Heart left ventricle (tissue), 16 donors: ENCODE data around the gene TMTC2. TPM values are rescaled to one million over a fixed set of nuclear protein-coding genes. Genes with fewer than 3 reads are reported as not detected.

Experiments used
- ATAC-seq, 4 donors: fragments of 200-7000 bp; cut with Tn5 transposase; one replicate each; pipeline ENCODE4 v1.9.1; 2020 to 2022; ENCODE audit warnings: moderate library complexity in 4 of 4, mild to moderate bottlenecking in 3 of 4, moderate number of reproducible peaks in 1 of 4
- DNase-seq, 5 donors: peaks; one replicate each; pipeline ENCODE4 v3.0.0-alpha.2; 2020
- H3K27ac ChIP-seq, 12 donors: fragments of 200-600 bp; sonication (generic) in 4 of 12; one replicate each; pipeline versions ENCODE4 v1.5.0 to v1.8.0; 2016 to 2022; ENCODE audit warnings: mild to moderate bottlenecking in 2 of 12
- H3K27me3 ChIP-seq, 9 donors: fragments of 200-600 bp; sonication (generic) in 2 of 9; one replicate each; pipeline versions ENCODE4 v1.5.1 to v1.8.0; 2016 to 2022; ENCODE audit warnings: mild to moderate bottlenecking in 3 of 9
- H3K36me3 ChIP-seq, 9 donors: fragments of 200-600 bp; sonication (generic) in 2 of 9; one replicate each; pipeline versions ENCODE4 v1.5.0 to v1.8.0; 2018 to 2022; ENCODE audit warnings: mild to moderate bottlenecking in 2 of 9
- H3K4me1 ChIP-seq, 12 donors: fragments of 200-600 bp; sonication (generic) in 4 of 12; one replicate each; pipeline versions ENCODE4 v1.5.0 to v1.8.0; 2016 to 2022; ENCODE audit warnings: mild to moderate bottlenecking in 3 of 12
- H3K4me3 ChIP-seq, 12 donors: fragments of 200-600 bp; sonication (generic) in 4 of 12; one replicate each; pipeline versions ENCODE4 v1.5.0 to v1.8.0; 2017 to 2022; ENCODE audit warnings: mild to moderate bottlenecking in 9 of 12, moderate library complexity in 4 of 12
- H3K9me3 ChIP-seq, 12 donors: fragments of 200-600 bp; sonication (generic) in 4 of 12; one replicate each; pipeline versions ENCODE4 v1.5.0 to v1.8.0; 2016 to 2022; ENCODE audit warnings: mild to moderate bottlenecking in 1 of 12
- POLR2A ChIP-seq, 2 donors: fragments of 450-650 bp; IDR thresholded peaks; one replicate each; pipeline ENCODE4 v1.6.1; 2017; ENCODE audit warnings: antibody characterized with exemption in 2 of 2, mild to moderate bottlenecking in 2 of 2, moderate library complexity in 2 of 2
- WGBS, 4 donors: extraction: QIAGEN DNeasy Blood & Tissue Kit in 2 of 4; methylation state at CpG; one replicate each; pipeline versions ENCODE4 v1.1.5 to v1.1.7; 2013 to 2018; 5-methylcytosine and 5-hydroxymethylcytosine counted together
- intact Hi-C, 10 donors: fragments of 100-400 bp; cut with DNase I; formaldehyde crosslinking; loops; one replicate each; pipeline versions ENCODE4 v1.11.1 to v1.14.2; 2022
- polyA plus RNA-seq, 2 donors: library from polyadenylated mRNA; stranded (reverse); fragments of 200-250 nt; gene quantifications; one replicate each; pipeline ENCODE4 v1.2.3, GENCODE V29; 2013
- total RNA-seq, 9 donors: library from RNA; depleted of rRNA in 2 of 9; stranded (reverse); fragments of >200 nt in 2 of 9; fragmentation: NEBNext Ultra II Directional in 3 of 9; extraction: Animal tissue kit (Norgen Biotek cat#: 25700) in 3 of 9; gene quantifications; one replicate each; pipeline versions ENCODE4 v1.1.0 to v1.2.4, GENCODE V29; 2016 to 2023
- TF ChIP-seq, protein P1 (sequence below), 12 donors: fragments of 200-600 bp; sonication (generic) in 4 of 12; IDR thresholded peaks; one replicate each; pipeline versions ENCODE4 v1.5.0 to v1.8.0; 2018 to 2022; ENCODE audit warnings: antibody characterized with exemption in 12 of 12, mild to moderate bottlenecking in 5 of 12
- donor health status: ischemic (EF 13 %, LVEDD 7.1; RV severe dilation, severe dysfunction).
- donor health status: healthy with polysubstance abuse.
- donor health status: DM: no; HTN: yes; CAD: no.
- donor health status: DM: no; HTN: no; CAD: no.
- donor health status: ischemic (EF 25% LVEDD 6.9; RV normal size, moderate dysfunction).
- donor health status: ischemic (EF 25% LVEDD 5.7; RV mildly dilated, moderate dysfunction).
- donor health status: healthy.
- donor health status: DM: yes; HTN: yes; CAD: no.
- donor health status: ischemic (EF 35%, LVEDD 5.7; RV mildly dilated, moderate dysfunction).
- donor health status: nonischemic (EF 11% LVEDD 7.7; RV severe dilation, severe dysfunction).
- donor health status: DM: yes; HTN: yes; CAD: no.
- donor health status: PGD.
- donor health status: ischemic (EF 29% LVEDD 5.4; RV normal size, mild dysfunction).
- donor health status: nonischemic (EF 23%, LVEDD 6.1; RV moderate dilation, normal function).

The TMTC2 gene
- total and polyA plus RNA-seq, 11 donors, result 1.1 to 5.7 (median 3.3) TPM

DNA sequence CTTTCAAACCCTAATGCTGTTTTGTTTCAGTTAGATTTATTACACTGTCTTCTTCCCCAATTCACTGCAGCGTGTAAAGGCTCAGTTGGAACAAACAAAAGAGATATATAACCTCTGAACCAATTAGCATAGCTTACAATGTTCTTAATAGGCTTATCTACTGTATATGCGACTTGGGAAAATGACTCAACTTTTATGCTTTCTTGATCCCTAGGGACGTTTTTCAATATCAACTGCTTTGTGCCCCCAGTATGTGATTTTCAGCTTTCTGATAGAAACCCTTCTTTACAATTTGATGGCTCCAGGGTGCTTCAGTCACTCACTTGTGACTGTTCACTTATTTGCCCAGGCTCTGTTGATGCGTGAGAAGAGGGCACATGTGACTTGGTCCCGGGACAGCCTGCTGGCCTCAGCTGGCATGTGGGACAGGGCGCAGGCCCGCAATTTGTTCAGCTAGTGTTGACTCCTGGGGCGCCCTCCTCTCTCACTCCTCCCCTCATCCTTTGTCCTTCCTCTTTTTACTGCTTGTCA lies 107.1 kb downstream of the TMTC2 start:
- H3K4me3 ChIP-seq, result no peak overlapping the region
- H3K27ac ChIP-seq, result no peak overlapping the region
- H3K9me3 ChIP-seq, result no peaks in the 10 kb centered on the region
- no peaks in the 10 kb centered on the region for H3K27me3 ChIP-seq
- no peaks in the 10 kb centered on the region for H3K4me1 ChIP-seq
- ATAC-seq (no peak), DNase-seq (no peak)
- no peak for TF ChIP-seq POLR2A (IDR thresholded peaks at IDR 0.05)
- TF ChIP-seq, protein P1, sequence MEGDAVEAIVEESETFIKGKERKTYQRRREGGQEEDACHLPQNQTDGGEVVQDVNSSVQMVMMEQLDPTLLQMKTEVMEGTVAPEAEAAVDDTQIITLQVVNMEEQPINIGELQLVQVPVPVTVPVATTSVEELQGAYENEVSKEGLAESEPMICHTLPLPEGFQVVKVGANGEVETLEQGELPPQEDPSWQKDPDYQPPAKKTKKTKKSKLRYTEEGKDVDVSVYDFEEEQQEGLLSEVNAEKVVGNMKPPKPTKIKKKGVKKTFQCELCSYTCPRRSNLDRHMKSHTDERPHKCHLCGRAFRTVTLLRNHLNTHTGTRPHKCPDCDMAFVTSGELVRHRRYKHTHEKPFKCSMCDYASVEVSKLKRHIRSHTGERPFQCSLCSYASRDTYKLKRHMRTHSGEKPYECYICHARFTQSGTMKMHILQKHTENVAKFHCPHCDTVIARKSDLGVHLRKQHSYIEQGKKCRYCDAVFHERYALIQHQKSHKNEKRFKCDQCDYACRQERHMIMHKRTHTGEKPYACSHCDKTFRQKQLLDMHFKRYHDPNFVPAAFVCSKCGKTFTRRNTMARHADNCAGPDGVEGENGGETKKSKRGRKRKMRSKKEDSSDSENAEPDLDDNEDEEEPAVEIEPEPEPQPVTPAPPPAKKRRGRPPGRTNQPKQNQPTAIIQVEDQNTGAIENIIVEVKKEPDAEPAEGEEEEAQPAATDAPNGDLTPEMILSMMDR (IDR thresholded peaks at IDR 0.05), result no peak
- intact Hi-C loops, result no loop called here
- WGBS, 4 donors, result 87 to 92% (median 87%) methylated on average over 8 of the region's 8 CpGs
- H3K36me3 ChIP-seq, result no peaks in the 10 kb centered on the region

DNA sequence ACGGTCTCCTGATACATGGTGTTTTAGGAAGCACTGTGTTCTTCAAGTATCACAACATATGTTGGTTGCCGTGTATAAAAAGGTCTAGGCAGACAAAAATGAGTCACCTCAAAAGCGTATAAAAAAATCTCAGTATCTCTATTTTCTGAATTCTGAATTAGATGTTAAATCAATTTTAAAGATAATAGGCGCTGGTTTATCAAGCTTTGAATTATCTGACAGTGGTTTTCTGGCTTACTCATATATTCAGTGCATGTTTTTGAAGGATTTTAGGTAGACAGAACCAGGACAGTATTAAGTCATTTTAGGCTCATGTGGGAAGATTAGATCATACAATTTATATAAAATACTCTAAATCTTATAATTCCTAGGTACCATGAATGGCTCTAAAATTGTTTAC lies 110.8 kb downstream of the TMTC2 start:
- intact Hi-C loops, result no loop called here
- Histone ChIP-seq H3K4me1 (no peaks in the 10 kb centered on the region), H3K27me3 (no peaks in the 10 kb centered on the region), H3K9me3 (no peaks in the 10 kb centered on the region), H3K36me3 (no peaks in the 10 kb centered on the region), H3K4me3 (no peak overlapping the region), H3K27ac (no peak overlapping the region)
- no peak for DNase-seq
- no peak for ATAC-seq
- 95 to 97% (median 97%) methylated on average over 4 of the region's 4 CpGs for WGBS, 4 donors
- TF ChIP-seq POLR2A (IDR thresholded peaks at IDR 0.05), result no peak
- TF ChIP-seq, protein P1 (IDR thresholded peaks at IDR 0.05), result no peak

DNA sequence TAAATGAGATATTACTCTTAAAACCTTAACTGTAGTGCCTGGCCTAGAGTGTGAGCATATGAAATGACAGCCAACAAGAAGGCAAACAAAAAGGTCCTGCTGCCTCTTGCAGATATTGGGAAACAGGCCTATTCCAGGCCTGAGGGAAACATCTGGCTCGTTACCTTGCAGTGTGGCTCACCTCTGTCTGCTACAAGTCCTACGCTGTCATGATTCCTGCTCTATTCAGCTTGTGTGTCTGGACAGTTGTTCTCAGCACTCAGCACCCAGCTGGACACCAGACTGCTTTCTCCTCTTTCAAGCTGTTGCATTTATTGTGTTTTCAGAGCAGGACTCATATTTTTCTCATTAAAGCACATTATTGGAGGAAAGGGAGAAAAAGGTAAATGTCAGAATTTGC lies 113.5 kb downstream of the TMTC2 start:
- Histone ChIP-seq H3K27me3 (no peaks in the 10 kb centered on the region), H3K36me3 (no peaks in the 10 kb centered on the region), H3K27ac (no peak overlapping the region), H3K4me1 (no peaks in the 10 kb centered on the region), H3K4me3 (no peak overlapping the region), H3K9me3 (no peaks in the 10 kb centered on the region)
- TF ChIP-seq POLR2A (IDR thresholded peaks at IDR 0.05), result no peak
- TF ChIP-seq, protein P1 (IDR thresholded peaks at IDR 0.05), result no peak
- DNase-seq (no peak), ATAC-seq (no peak)
- intact Hi-C loops, result no loop called here
- 84 to 92% (median 85%) methylated on average over 2 of the region's 2 CpGs for WGBS, 4 donors

DNA sequence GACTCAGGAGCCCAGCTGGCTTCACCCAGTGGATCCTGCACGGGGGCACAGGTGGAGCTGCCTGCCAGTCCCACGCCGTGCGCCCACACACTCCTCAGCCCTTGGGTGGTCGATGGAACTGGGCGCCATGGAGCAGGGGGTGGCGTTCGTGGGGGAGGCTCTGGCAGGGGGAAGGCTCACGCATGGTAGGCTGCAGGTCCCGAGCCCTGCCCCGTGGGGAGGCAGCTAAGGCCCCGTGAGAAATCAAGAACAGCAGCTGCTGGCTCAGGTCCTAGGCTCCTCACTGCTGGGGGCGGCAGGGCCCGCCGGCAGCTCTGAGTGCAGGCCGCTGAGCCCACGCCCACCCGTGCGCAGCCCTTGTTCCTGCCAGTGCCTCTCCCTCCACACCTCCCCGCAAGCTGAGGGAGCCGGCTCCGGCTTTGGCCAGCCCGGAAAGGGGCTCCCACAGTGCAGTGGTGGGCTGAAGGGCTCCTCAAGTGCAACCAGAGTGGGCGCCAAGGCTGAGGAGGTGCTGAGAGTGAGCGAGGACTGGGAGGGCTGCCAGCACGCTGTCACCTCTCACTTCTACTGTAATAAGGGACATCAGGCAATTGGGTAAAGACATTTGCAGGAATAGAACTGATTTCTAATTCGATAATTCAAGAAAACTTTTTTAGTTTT lies 115.4 kb downstream of the TMTC2 start:
- no peak for TF ChIP-seq POLR2A (IDR thresholded peaks at IDR 0.05)
- TF ChIP-seq, protein P1 (IDR thresholded peaks at IDR 0.05), result no peak
- no peaks in the 10 kb centered on the region for H3K4me1 ChIP-seq
- ATAC-seq (no peak), DNase-seq (no peak)
- no peaks in the 10 kb centered on the region for H3K36me3 ChIP-seq
- intact Hi-C loops, result no loop called here
- H3K9me3 ChIP-seq, result no peaks in the 10 kb centered on the region
- WGBS, 4 donors, result 97 to 99% (median 98%) methylated on average over 19 to 27 of the region's 27 CpGs
- H3K27me3 ChIP-seq, result no peaks in the 10 kb centered on the region
- H3K27ac ChIP-seq, result no peak overlapping the region
- H3K4me3 ChIP-seq, result no peak overlapping the region
